Lower leg skin (tissue), 3 donors: ENCODE data around the gene INSRR.

Experiments
- CTCF ChIP-seq, 3 donors: fragments of 450-650 bp; IDR thresholded peaks; one replicate each; pipeline ENCODE4 v1.5.1; 2016; ENCODE audit warnings: antibody characterized with exemption in 3 of 3, mild to moderate bottlenecking in 3 of 3, moderate library complexity in 2 of 3
- POLR2A ChIP-seq, 2 donors: fragments of 450-650 bp; IDR thresholded peaks; one replicate each; pipeline ENCODE4 v1.6.1; 2016 to 2017; ENCODE audit warnings: antibody characterized with exemption in 2 of 2, mild to moderate bottlenecking in 1 of 2, moderate library complexity in 1 of 2

GRCh38 chr1:156862584-156862983 lies 3.7 kb upstream of the INSRR start:
- no peak for TF ChIP-seq CTCF (IDR thresholded peaks at IDR 0.05)
- no peak for TF ChIP-seq POLR2A (IDR thresholded peaks at IDR 0.05)
